GM12878 (cell line): Measurements from ENCODE around the gene SPOCK1. TPM values are rescaled to one million over a fixed set of nuclear protein-coding genes. Genes with fewer than 3 reads are reported as not detected.

Experiments used
- ATAC-seq: fragments of 200-7000 bp; cut with Tn5 transposase; 3 replicates; pipeline ENCODE4 v1.9.1; 2020; ENCODE audit warnings: mild to moderate bottlenecking, moderate library complexity
- BruUV-seq: library from RNA; stranded (reverse); fragments of 400-500 nt; replicated peaks from 2 replicates; lab custom pipeline; 2021; lab: Mats Ljungman, UMichigan
- CTCF ChIA-PET: fragments of 300-600 bp; sonication (Branson Sonifier 250); formaldehyde crosslinking; extraction: SDS; loops from one replicate; lab custom pipeline; 2021; ENCODE audit warnings: inconsistent platforms; lab: Yijun Ruan, JAX
- POLR2A ChIA-PET: fragments of 350-600 bp; formaldehyde crosslinking; extraction: SDS; loops from one replicate; lab custom pipeline; 2021; ENCODE audit warnings: inconsistent platforms; lab: Charles Lee
- RAD21 ChIA-PET: fragments of 300-600 bp; sonication (Branson Sonifier 250); formaldehyde crosslinking; loops from one replicate; lab custom pipeline; 2023; ENCODE audit warnings: antibody characterized with exemption; ENCODE audit not compliant: unreplicated experiment; lab: Charles Lee
- SMC1A ChIA-PET: fragments of 300-600 bp; sonication (Branson Sonifier 250); formaldehyde crosslinking; loops from one replicate; lab custom pipeline; 2023; ENCODE audit not compliant: unreplicated experiment, uncharacterized antibody; lab: Charles Lee
- DNase-seq: peaks from one replicate; pipeline ENCODE4 v3.0.0-alpha.2; 2011; ENCODE audit warnings: low read depth, low spot score
- FAIRE-seq: peaks from 3 replicates; lab custom pipeline; 2011; peaks lifted over from hg19 to GRCh38; lab: Jason Lieb, UNC
- H2AFZ ChIP-seq: 2 replicates; pipeline ENCODE4 v1.6.0; 2011; ENCODE audit warnings: low read depth, low read length, control low read depth; ENCODE audit not compliant: control insufficient read depth
- H3K27ac ChIP-seq: 2 replicates; pipeline ENCODE4 v1.5.1; 2011; ENCODE audit warnings: control low read depth; ENCODE audit not compliant: control insufficient read depth, insufficient read depth
- H3K27me3 ChIP-seq, 2 experiments: replicated peaks in 1 of 2; 2 replicates each; pipeline versions ENCODE4 v1.6.0 to v1.6.1; 2011; ENCODE audit warnings: low read length in 1 of 2; ENCODE audit not compliant: control insufficient read depth in 2 of 2, insufficient read depth in 2 of 2
- H3K36me3 ChIP-seq, 2 experiments: 2 replicates each; pipeline ENCODE4 v1.5.1; 2011; ENCODE audit warnings: low read length in 1 of 2; ENCODE audit not compliant: control insufficient read depth in 2 of 2, insufficient read depth in 2 of 2
- H3K4me1 ChIP-seq: 2 replicates; pipeline ENCODE4 v1.6.1; 2011; ENCODE audit warnings: mild to moderate bottlenecking, low read length, moderate library complexity, mixed read lengths; ENCODE audit not compliant: control insufficient read depth, insufficient read depth
- H3K4me2 ChIP-seq: 2 replicates; pipeline ENCODE4 v1.6.0; 2011; ENCODE audit warnings: control low read depth; ENCODE audit not compliant: control insufficient read depth, insufficient read depth
- H3K4me3 ChIP-seq: fragments of 200-600 bp; sonication (generic); 2 replicates; pipeline ENCODE4 v1.5.1; 2016
- H3K79me2 ChIP-seq: 2 replicates; pipeline ENCODE4 v1.6.0; 2011; ENCODE audit warnings: low read length; ENCODE audit not compliant: control insufficient read depth, insufficient read depth
- H3K9ac ChIP-seq: 2 replicates; pipeline ENCODE4 v1.8.0; 2011; ENCODE audit warnings: low read length, control low read depth, mixed read lengths; ENCODE audit not compliant: control insufficient read depth, insufficient read depth
- H3K9me3 ChIP-seq: replicated peaks from 3 replicates; pipeline ENCODE4 v1.5.1; 2011; ENCODE audit warnings: mild to moderate bottlenecking, low read length; ENCODE audit not compliant: control insufficient read depth, insufficient read depth
- H4K20me1 ChIP-seq: 2 replicates; pipeline ENCODE4 v1.6.0; 2011; ENCODE audit not compliant: control insufficient read depth, insufficient read depth
- ATF3 ChIP-seq: IDR thresholded peaks from 2 replicates; pipeline ENCODE4 v1.6.1; 2011; ENCODE audit warnings: low read depth, mild to moderate bottlenecking, low read length, moderate library complexity, borderline replicate concordance; ENCODE audit errors: extremely low read depth
- CTCF ChIP-seq, 3 experiments: IDR thresholded peaks in 2 of 3; conservative IDR thresholded peaks in 1 of 3; 2 replicates each; pipeline ENCODE4 v1.5.1; 2011; ENCODE audit warnings: low read depth in 3 of 3, low read length in 3 of 3, mild to moderate bottlenecking in 3 of 3, control low read depth in 2 of 3, moderate library complexity in 2 of 3, inconsistent platforms in 1 of 3, mixed read lengths in 1 of 3; ENCODE audit not compliant: control insufficient read depth in 2 of 3, insufficient read depth in 1 of 3; ENCODE audit errors: extremely low read depth in 1 of 3
- KAT2A ChIP-seq: conservative IDR thresholded peaks from 2 replicates; pipeline ENCODE4 v1.6.1; 2011; ENCODE audit warnings: low read depth, low read length; ENCODE audit not compliant: control insufficient read depth
- MYC ChIP-seq: IDR thresholded peaks from 2 replicates; pipeline ENCODE4 v1.6.1; 2011; ENCODE audit warnings: mild to moderate bottlenecking, low read length, moderate library complexity, inconsistent platforms; ENCODE audit not compliant: insufficient read depth, insufficient replicate concordance, insufficient read length, severe bottlenecking
- NKRF ChIP-seq: fragments of 450-650 bp; conservative IDR thresholded peaks from 2 replicates; pipeline ENCODE4 v1.6.1; 2017; ENCODE audit warnings: mild to moderate bottlenecking, moderate library complexity
- POLR2AphosphoS2 ChIP-seq: IDR thresholded peaks from 2 replicates; pipeline ENCODE4 v1.6.1; 2011; ENCODE audit warnings: low read depth, mild to moderate bottlenecking, low read length, improper control_type of control experiment, moderate library complexity
- SIX5 ChIP-seq: IDR thresholded peaks from 2 replicates; pipeline ENCODE4 v1.6.1; 2011; ENCODE audit warnings: mild to moderate bottlenecking, low read depth, low read length, moderate library complexity; ENCODE audit not compliant: severe bottlenecking
- STAT1 ChIP-seq: fragments of 450-650 bp; conservative IDR thresholded peaks from 2 replicates; pipeline ENCODE4 v1.6.1; 2014; ENCODE audit warnings: antibody characterized with exemption, mild to moderate bottlenecking
- USF1 ChIP-seq: IDR thresholded peaks from 2 replicates; pipeline ENCODE4 v1.6.1; 2011; ENCODE audit warnings: borderline replicate concordance, low read depth, mild to moderate bottlenecking, moderate library complexity, mixed read lengths, low read length; ENCODE audit not compliant: insufficient read depth; ENCODE audit errors: extremely low read length
- WRNIP1 ChIP-seq: IDR thresholded peaks from 2 replicates; pipeline ENCODE4 v1.6.1; 2011; ENCODE audit warnings: low read depth, low read length, improper control_type of control experiment, borderline replicate concordance
- WGBS: methylation state at CpG from one replicate; pipeline ENCODE4 v1.1.6; 2016; ENCODE audit warnings: low lambda C conversion rate; ENCODE audit not compliant: insufficient replicate concordance, insufficient coverage; ENCODE audit errors: missing lambda C conversion rate; 5-methylcytosine and 5-hydroxymethylcytosine counted together
- in situ Hi-C: fragments of 300-500 bp; cut with MboI; formaldehyde crosslinking; loops from 9 replicates; pipeline ENCODE4 v1.14.3; 2018; ENCODE audit warnings: mixed read lengths
- intact Hi-C: fragments of 100-400 bp; cut with micrococcal nuclease; formaldehyde crosslinking; loops from one replicate; pipeline ENCODE4 v1.14.2; 2022; ENCODE audit not compliant: unreplicated experiment
- polyA plus RNA-seq, 11 experiments: library from polyadenylated mRNA; depleted of rRNA in 4 of 11; unstranded in 6 of 11; stranded (reverse) in 5 of 11; fragments of >200 nt; fragmentation: Nextera tagmentation in 4 of 11; fragmentation: Illumina TruSeq in 1 of 11; extraction: Ambion mirVana in 4 of 11; extraction: Trizol in 1 of 11; gene quantifications; 1 replicate in 1 of 11; 2 replicates in 10 of 11; pipeline versions ENCODE4 v1.2.1 to v1.2.3, GENCODE V29; 2011 to 2016; ENCODE audit warnings: inconsistent platforms in 2 of 11, missing spikeins in 2 of 11, low read depth in 1 of 11
- total RNA-seq, 4 experiments: library from RNA; depleted of rRNA in 3 of 4; stranded (reverse); fragments of >200 nt in 3 of 4; fragmentation: Illumina TruSeq in 1 of 4; extraction: Trizol in 1 of 4; gene quantifications; 2 replicates each; pipeline versions ENCODE4 v1.2.1 to v1.2.3, GENCODE V29; 2013 to 2021

SPOCK1 gene
- total and polyA plus RNA-seq, 10 of the 15 experiments (the other 5 are each of a cell fraction or from before 2014, with no cell fraction given): 0.06 to 0.68 (median 0.25) TPM; not detected in 3

- ChIA-PET CTCF (interaction anchor here (0.9 kb wide), 1 partner anchor 119 kb away, joined by 3 read pairs; no protein-coding TSS in a partner anchor), SMC1A (no interaction called here), RAD21 (no interaction called here), POLR2A (no interaction called here)
- no peak for FAIRE-seq
- in situ Hi-C loops (no loop called here), intact Hi-C loops (no loop called here)
- no peak for DNase-seq
- H3K9me3 ChIP-seq: no peaks in the 10 kb centered on the region
- no peak overlapping the region for H3K27ac ChIP-seq
- H3K4me3 ChIP-seq: no peak overlapping the region
- TF ChIP-seq CTCF (IDR thresholded peaks at IDR 0.05 in 2 of 3, conservative IDR thresholded peaks at IDR 0.05 in 1 of 3; ENCODE audit: control insufficient read depth in 2 of 3, extremely low read depth in 1 of 3, insufficient read depth in 1 of 3, low read depth in 3 of 3, low read length in 3 of 3) (no peak), ATF3 (no peak), STAT1 (no peak), POLR2AphosphoS2 (no peak), NKRF (no peak), USF1 (no peak), SIX5 (no peak), KAT2A (no peak), MYC (no peak), WRNIP1 (no peak)
- H3K27me3 ChIP-seq: no peaks in the 10 kb centered on the region; a peak in 1 of 4 replicates
- no peaks in the 10 kb centered on the region for H4K20me1 ChIP-seq
- no peaks in the 10 kb centered on the region for H3K79me2 ChIP-seq
- no peak for ATAC-seq
- no peaks in the 10 kb centered on the region for H3K36me3 ChIP-seq
- no peak overlapping the region for H3K9ac ChIP-seq
- no peak overlapping the region for H2AFZ ChIP-seq
- WGBS: 2% methylated on average over 3 of the region's 3 CpGs
- no peak overlapping the region for H3K4me2 ChIP-seq
- no peaks in the 10 kb centered on the region for H3K4me1 ChIP-seq
- BruUV-seq: no TSS peak
These were observed 59.5 kb downstream of the SPOCK1 start for GRCh38 chr5:137439645-137440044.
